K562 (cell line): Measurements from ENCODE around the gene GOLPH3L. TPM values are rescaled to one million over a fixed set of nuclear protein-coding genes. Genes with fewer than 3 reads are reported as not detected.
A peak's percentile ranks its signal among the peaks of the same experiment; 100 is the strongest.

Source experiments
- HDAC1 ChIP-seq, 2 experiments: fragments of 450-650 bp; IDR thresholded peaks; 2 replicates each; pipeline ENCODE4 v1.6.1; 2016 to 2017; ENCODE audit warnings: inconsistent platforms in 1 of 2, mild to moderate bottlenecking in 1 of 2, moderate library complexity in 1 of 2
- MEF2D ChIP-seq: conservative IDR thresholded peaks from 2 replicates; pipeline ENCODE4 v1.6.1; 2016; ENCODE audit warnings: low read depth, missing genetic modification characterization, missing compliant biosample characterization
- NRF1 ChIP-seq, 2 experiments: fragments of 450-650 bp; IDR thresholded peaks in 1 of 2; conservative IDR thresholded peaks in 1 of 2; 2 replicates each; pipeline ENCODE4 v1.6.1; 2014; ENCODE audit warnings: mild to moderate bottlenecking in 2 of 2
- POLR2AphosphoS2 ChIP-seq: IDR thresholded peaks from 2 replicates; pipeline ENCODE4 v1.6.1; 2012; ENCODE audit warnings: low read length, improper control_type of control experiment
- SMAD4 ChIP-seq: fragments of 250-450 bp; sonication (Bioruptor Pico); conservative IDR thresholded peaks from 2 replicates; pipeline ENCODE4 v1.8.0; 2021; ENCODE audit warnings: inconsistent platforms, mild to moderate bottlenecking, moderate library complexity
- ZFP36 ChIP-seq: fragments of 150-350 bp; IDR thresholded peaks from 2 replicates; pipeline ENCODE4 v1.6.1; 2018; ENCODE audit warnings: low read length, low read depth; ENCODE audit not compliant: partially characterized antibody
- polyA plus RNA-seq, 8 experiments: library from polyadenylated mRNA; depleted of rRNA in 4 of 8; stranded (reverse) in 5 of 8; unstranded in 3 of 8; fragments of >200 nt; fragmentation: Nextera tagmentation in 2 of 8; fragmentation: Illumina TruSeq in 1 of 8; extraction: Ambion mirVana in 2 of 8; extraction: Trizol in 1 of 8; gene quantifications; 2 replicates each; pipeline versions ENCODE4 v1.2.1 to v1.2.3, GENCODE V29; 2011 to 2014; ENCODE audit warnings: inconsistent platforms in 1 of 8, missing spikeins in 1 of 8
- total RNA-seq, 7 experiments: library from RNA; depleted of rRNA in 6 of 7; stranded (reverse); fragments of >200 nt in 6 of 7; fragmentation: Illumina TruSeq in 2 of 7; extraction: Trizol in 2 of 7; gene quantifications; 2 replicates each; pipeline versions ENCODE4 v1.2.1 to v1.2.3, GENCODE V29; 2011 to 2021; ENCODE audit warnings: low replicate concordance in 1 of 7
- TF ChIP-seq, protein P1 (sequence below): fragments of 450-650 bp; formaldehyde crosslinking; IDR thresholded peaks from 2 replicates; pipeline ENCODE4 v1.4.0; 2020; ENCODE audit warnings: mild to moderate bottlenecking, moderate library complexity
- TF ChIP-seq, protein P2 (sequence below): fragments of 200-800 bp; sonication (Bioruptor generic); IDR thresholded peaks from 2 replicates; pipeline ENCODE4 v1.6.1; 2016; ENCODE audit warnings: missing genetic modification characterization, missing compliant biosample characterization
- TF ChIP-seq, protein P3 (sequence below): IDR thresholded peaks from 3 replicates; pipeline ENCODE4 v1.6.1; 2011; ENCODE audit warnings: borderline replicate concordance, mild to moderate bottlenecking, moderate library complexity; ENCODE audit not compliant: insufficient read length; ENCODE audit errors: extremely low read depth

The GOLPH3L gene
- total and polyA plus RNA-seq, 9 of the 15 experiments (the other 6 are each of a cell fraction or from before 2014, with no cell fraction given): 8.1 to 42.1 (median 21.6) TPM

DNA sequence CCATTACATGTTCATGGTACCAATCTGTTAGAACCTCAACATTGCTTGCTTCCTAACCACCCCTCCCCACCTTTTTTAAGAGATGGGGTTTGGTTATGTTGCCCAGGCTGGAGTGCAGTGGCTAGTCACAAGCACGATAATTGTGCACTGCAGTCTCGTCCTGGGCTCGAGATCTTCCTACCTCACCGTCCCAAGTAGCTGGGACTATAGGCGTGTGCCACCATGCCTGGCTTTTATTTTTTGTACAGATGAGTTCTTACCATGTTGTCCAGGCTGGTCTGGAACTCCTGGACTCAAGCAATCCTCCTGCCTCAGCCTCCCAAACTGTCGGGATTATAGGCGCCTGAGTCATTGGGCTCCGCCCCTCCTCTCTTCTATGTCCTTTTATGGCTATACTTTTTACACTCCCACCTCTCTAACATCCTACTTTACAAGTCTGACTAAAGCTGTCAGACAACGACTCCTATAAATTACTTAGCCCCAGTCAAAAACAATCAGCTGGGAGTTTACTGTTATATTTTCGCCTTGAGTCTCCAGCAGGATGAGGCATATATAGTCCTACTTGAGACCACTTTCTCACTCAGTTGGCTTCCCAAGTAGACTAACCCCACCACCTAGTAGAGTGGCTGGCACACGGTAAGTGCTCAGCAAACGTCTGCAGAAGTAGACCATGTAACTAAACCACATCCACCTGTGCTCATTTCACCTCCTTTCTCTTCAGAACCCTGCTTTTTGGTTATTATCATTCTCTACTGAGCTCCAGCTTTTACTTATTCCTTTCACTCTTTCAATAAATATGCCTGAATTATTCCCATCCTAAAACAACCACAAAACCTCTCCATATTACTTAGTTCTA is 81.4 kb downstream of the GOLPH3L start (continued):
- TF ChIP-seq NRF1 (conservative IDR thresholded peaks at IDR 0.05 in 1 of 2, IDR thresholded peaks at IDR 0.05 in 1 of 2) (peak in 1 of 2 experiments; percentile 37; a peak in 2 of 4 replicates), ZFP36 (peak; percentile 53), HDAC1 (IDR thresholded peaks at IDR 0.05) (0 out of 4 replicates have a peak, but pooled peaks of 1 of the 2 experiments have one; percentile 12), MEF2D (peak; percentile 77), SMAD4 (peak; percentile 84; the same call in 1 of the 2 replicates), POLR2AphosphoS2 (0 out of 2 replicates have a peak, but pooled peaks have one; percentile 27)
- TF ChIP-seq, protein P1, sequence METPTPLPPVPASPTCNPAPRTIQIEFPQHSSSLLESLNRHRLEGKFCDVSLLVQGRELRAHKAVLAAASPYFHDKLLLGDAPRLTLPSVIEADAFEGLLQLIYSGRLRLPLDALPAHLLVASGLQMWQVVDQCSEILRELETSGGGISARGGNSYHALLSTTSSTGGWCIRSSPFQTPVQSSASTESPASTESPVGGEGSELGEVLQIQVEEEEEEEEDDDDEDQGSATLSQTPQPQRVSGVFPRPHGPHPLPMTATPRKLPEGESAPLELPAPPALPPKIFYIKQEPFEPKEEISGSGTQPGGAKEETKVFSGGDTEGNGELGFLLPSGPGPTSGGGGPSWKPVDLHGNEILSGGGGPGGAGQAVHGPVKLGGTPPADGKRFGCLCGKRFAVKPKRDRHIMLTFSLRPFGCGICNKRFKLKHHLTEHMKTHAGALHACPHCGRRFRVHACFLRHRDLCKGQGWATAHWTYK (CRISPR knock-in tag): peak; percentile 76
- TF ChIP-seq, protein P2, sequence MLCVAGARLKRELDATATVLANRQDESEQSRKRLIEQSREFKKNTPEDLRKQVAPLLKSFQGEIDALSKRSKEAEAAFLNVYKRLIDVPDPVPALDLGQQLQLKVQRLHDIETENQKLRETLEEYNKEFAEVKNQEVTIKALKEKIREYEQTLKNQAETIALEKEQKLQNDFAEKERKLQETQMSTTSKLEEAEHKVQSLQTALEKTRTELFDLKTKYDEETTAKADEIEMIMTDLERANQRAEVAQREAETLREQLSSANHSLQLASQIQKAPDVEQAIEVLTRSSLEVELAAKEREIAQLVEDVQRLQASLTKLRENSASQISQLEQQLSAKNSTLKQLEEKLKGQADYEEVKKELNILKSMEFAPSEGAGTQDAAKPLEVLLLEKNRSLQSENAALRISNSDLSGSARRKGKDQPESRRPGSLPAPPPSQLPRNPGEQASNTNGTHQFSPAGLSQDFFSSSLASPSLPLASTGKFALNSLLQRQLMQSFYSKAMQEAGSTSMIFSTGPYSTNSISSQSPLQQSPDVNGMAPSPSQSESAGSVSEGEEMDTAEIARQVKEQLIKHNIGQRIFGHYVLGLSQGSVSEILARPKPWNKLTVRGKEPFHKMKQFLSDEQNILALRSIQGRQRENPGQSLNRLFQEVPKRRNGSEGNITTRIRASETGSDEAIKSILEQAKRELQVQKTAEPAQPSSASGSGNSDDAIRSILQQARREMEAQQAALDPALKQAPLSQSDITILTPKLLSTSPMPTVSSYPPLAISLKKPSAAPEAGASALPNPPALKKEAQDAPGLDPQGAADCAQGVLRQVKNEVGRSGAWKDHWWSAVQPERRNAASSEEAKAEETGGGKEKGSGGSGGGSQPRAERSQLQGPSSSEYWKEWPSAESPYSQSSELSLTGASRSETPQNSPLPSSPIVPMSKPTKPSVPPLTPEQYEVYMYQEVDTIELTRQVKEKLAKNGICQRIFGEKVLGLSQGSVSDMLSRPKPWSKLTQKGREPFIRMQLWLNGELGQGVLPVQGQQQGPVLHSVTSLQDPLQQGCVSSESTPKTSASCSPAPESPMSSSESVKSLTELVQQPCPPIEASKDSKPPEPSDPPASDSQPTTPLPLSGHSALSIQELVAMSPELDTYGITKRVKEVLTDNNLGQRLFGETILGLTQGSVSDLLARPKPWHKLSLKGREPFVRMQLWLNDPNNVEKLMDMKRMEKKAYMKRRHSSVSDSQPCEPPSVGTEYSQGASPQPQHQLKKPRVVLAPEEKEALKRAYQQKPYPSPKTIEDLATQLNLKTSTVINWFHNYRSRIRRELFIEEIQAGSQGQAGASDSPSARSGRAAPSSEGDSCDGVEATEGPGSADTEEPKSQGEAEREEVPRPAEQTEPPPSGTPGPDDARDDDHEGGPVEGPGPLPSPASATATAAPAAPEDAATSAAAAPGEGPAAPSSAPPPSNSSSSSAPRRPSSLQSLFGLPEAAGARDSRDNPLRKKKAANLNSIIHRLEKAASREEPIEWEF (CRISPR knock-in tag): peak; percentile 93
- TF ChIP-seq, protein P3, sequence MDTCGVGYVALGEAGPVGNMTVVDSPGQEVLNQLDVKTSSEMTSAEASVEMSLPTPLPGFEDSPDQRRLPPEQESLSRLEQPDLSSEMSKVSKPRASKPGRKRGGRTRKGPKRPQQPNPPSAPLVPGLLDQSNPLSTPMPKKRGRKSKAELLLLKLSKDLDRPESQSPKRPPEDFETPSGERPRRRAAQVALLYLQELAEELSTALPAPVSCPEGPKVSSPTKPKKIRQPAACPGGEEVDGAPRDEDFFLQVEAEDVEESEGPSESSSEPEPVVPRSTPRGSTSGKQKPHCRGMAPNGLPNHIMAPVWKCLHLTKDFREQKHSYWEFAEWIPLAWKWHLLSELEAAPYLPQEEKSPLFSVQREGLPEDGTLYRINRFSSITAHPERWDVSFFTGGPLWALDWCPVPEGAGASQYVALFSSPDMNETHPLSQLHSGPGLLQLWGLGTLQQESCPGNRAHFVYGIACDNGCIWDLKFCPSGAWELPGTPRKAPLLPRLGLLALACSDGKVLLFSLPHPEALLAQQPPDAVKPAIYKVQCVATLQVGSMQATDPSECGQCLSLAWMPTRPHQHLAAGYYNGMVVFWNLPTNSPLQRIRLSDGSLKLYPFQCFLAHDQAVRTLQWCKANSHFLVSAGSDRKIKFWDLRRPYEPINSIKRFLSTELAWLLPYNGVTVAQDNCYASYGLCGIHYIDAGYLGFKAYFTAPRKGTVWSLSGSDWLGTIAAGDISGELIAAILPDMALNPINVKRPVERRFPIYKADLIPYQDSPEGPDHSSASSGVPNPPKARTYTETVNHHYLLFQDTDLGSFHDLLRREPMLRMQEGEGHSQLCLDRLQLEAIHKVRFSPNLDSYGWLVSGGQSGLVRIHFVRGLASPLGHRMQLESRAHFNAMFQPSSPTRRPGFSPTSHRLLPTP: peak; percentile 38
